Mesodermal cell (in vitro differentiated cells): ENCODE data around the gene SGSM2.
A peak's percentile ranks its signal among the peaks of the same experiment; 100 is the strongest.

Experiments
- H3K27ac ChIP-seq: 2 replicates; pipeline ENCODE4 v1.7.0; 2013; ENCODE audit warnings: mild to moderate bottlenecking, low read depth, low read length, moderate library complexity; ENCODE audit not compliant: severe bottlenecking
- H3K36me3 ChIP-seq: 2 replicates; pipeline ENCODE4 v1.7.1; 2013; ENCODE audit warnings: mild to moderate bottlenecking, low read length, moderate library complexity; ENCODE audit not compliant: control insufficient read depth, insufficient read depth
- H3K4me1 ChIP-seq: one replicate; pipeline ENCODE4 v1.7.1; 2013; ENCODE audit warnings: mild to moderate bottlenecking, low read length; ENCODE audit not compliant: insufficient read depth, control insufficient read depth, poor library complexity, severe bottlenecking
- H3K4me3 ChIP-seq: 2 replicates; pipeline ENCODE4 v1.7.0; 2013; ENCODE audit warnings: low read length, control low read depth, mild to moderate bottlenecking; ENCODE audit not compliant: insufficient read depth, poor library complexity, severe bottlenecking; ENCODE audit errors: extremely low read depth
- H3K9me3 ChIP-seq: 2 replicates; pipeline ENCODE4 v1.7.1; 2013; ENCODE audit warnings: mild to moderate bottlenecking, low read length, moderate library complexity; ENCODE audit not compliant: control insufficient read depth
- WGBS, 2 experiments: methylation state at CpG; one replicate each; pipeline ENCODE4 v1.1.5; 2013; ENCODE audit warnings: missing lambda C conversion rate in 2 of 2; ENCODE audit not compliant: insufficient coverage in 2 of 2; 5-methylcytosine and 5-hydroxymethylcytosine counted together

SGSM2 gene

DNA sequence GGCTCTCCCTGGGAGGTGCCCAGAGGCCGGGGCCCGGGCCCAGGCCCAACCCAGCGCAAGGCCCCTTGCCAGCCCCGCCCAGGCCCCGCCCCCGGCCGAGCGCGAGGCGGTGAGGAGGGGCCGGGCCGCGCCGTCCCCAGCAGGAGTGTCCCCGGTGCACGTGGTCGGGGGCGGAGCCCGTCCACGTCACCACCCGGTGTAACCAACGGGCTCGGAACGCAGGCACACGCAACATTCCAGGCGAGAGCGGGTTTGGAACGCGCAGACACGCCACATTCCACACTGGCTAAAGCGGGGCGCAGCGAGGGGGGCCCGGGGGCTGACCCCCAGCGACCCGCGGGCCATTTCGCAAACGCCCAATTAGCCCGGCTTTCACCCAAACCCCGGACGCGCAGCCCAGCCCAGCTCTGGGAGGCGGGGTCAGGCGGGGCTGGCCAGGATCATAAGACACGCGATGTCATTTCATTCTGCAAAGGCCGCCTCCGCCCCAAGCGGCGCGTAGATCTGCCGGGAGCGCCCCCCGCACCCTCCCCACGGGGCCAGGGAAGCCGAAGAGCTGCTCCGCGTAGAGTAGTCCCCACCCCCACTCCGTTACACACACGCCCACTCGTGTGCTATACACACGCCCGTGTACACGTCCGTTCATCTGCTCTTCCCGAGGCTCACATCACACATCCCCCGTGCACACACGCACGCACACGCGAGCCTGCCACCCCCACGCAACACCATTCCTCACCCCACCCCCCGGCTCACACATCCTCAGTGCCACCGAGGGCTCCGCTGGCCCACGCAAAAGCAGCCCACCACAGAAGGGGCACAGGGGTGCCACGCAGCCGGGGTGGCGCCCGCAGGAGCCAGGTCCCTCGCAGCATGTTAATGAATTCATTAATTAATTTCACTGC is 62.5 kb downstream of the SGSM2 start:
- H3K9me3 ChIP-seq = no peaks in the 10 kb centered on the region
- peak overlapping the region; percentile 87 for H3K4me3 ChIP-seq
- peaks cover 48% of the 10 kb centered on the region for H3K4me1 ChIP-seq
- H3K36me3 ChIP-seq = no peaks in the 10 kb centered on the region
- WGBS, 2 experiments = 0% methylated on average over 69 to 71 of the region's 82 CpGs
- peak overlapping the region; percentile 99 for H3K27ac ChIP-seq

DNA sequence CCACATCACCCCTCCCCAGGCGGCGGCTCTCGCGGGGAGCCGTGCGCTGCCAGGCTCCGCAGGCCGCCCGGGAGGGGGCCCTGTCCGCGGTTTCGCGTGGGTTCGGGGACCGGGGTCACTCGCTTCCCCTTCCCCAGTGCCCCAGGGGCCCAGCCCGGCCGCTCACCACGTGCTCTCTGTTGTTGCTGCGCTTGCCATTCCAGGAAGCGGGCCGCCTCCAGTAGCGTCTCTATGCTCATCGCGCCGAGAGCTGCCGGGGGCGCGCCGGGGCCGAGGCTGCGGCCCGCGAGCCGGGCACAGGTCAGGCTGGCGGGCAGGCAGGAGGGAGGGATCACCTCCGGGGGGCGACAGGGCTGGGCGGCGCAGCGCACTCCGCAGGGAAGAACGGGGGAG is 63.2 kb downstream of the SGSM2 start:
- H3K27ac ChIP-seq = peak overlapping the region; percentile 99
- peaks cover 49% of the 10 kb centered on the region for H3K4me1 ChIP-seq
- WGBS, 2 experiments = 0% methylated on average over 31 to 38 of the region's 43 CpGs
- H3K4me3 ChIP-seq = peak overlapping the region; percentile 87
- H3K9me3 ChIP-seq = no peaks in the 10 kb centered on the region
- H3K36me3 ChIP-seq = no peaks in the 10 kb centered on the region

DNA sequence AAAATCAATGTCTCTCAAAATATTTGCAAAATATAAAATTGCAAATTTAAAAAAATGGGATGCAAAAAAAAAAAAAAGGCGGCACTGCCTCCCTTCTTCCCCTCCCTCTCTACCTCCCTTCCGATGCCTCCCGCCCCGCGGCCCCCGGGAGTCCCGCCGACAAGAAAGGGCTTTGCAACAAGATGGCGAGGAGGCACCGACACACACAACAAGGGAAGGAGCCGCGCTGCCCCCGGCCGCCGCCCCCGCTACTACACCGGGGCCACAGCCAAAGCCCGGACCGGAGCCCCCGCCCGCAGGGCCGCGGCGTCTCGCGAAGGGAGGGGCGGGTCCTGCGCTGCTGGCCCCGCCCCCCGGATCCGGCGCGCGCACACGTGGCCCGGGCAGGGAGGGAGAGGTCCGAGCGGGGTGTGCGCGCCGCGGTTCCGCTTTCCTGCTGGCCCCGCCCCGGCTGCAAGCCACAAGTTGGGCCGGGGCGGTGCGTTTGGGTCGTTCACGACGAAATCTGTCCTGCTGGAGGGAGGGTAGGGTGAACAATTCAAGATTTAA is 63.6 kb downstream of the SGSM2 start, which contains the start of gene MNT:
TSS of gene MNT (minus strand) at position 184 of the 549 bp plus-strand sequence. CDS start 348 bp downstream, outside the sequence.
- Histone ChIP-seq H3K4me3 (peak within 1 kb of the TSS; percentile 87), H3K27ac (peak within 1 kb of the TSS; percentile 99), H3K9me3 (no peaks in the 10 kb centered on the region), H3K4me1 (peaks cover 46% of the 10 kb centered on the region), H3K36me3 (no peaks in the 10 kb centered on the region)
- 0 to 1% methylated on average over 35 to 37 of the region's 51 CpGs for WGBS, 2 experiments

DNA sequence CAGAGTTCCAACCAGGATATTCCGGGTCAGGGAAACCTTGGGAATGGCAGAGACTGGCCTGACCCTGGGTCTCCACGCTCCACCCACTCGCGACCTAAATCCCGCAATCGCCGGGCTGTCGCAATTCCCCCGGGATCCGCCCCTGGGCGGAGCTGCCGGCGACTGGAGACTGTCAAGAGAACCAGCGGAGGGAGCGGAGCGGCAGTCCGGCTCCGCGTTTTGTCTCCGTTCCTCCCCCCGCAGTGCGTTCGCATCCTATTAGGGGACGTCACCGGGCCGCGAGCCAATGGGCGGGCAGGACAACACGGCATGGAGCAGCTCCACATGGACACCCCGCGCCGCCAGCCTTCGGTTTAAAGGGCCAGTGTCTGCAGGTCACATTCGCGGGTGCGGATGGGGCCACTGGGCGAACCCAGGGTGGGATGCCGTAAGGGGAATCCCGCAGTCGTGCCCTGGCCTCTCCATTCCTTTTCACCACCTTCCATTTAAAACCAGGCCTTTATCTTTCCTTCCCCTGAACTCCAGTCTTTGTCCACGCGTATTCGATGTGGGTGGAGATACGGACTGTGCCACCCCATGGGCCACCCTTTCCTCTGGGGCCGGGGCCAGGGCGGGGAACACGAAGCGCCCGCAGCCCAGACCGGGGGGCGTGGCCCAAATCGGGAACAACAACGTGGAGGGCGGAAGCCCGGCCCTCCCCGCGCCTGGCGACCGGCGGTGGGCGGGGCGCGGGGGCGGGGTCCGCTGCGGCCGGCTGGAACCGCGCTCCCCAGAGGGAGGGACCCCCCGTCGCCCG is 64.3 kb downstream of the SGSM2 start:
- peaks cover 46% of the 10 kb centered on the region for H3K4me1 ChIP-seq
- H3K27ac ChIP-seq = peak overlapping the region; percentile 99
- WGBS, 2 experiments = 0% methylated on average over 50 to 55 of the region's 72 CpGs
- peak overlapping the region; percentile 87 for H3K4me3 ChIP-seq
- H3K9me3 ChIP-seq = no peaks in the 10 kb centered on the region
- no peaks in the 10 kb centered on the region for H3K36me3 ChIP-seq

DNA sequence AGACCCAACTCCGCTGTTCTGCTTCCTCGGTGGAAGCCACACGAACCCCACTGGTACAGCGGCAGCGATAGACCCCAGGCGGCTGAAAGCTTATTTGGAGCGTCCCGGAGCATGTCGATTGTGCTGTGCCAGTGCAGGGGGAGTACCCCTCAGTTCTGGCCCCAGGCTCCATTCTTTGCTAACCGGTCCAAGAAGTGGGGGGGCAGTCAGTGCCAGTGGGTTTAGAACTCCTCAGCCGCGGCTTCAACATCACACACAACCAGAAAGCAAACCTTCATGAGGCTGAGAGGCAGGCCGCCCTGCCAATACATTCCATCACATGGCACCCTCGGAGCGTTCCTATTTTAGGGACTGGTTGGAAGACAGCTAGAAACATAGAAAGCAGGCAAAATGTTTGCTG is 65.2 kb downstream of the SGSM2 start:
- Histone ChIP-seq H3K36me3 (no peaks in the 10 kb centered on the region), H3K4me3 (peak overlapping the region; percentile 87), H3K4me1 (peaks cover 50% of the 10 kb centered on the region), H3K27ac (no peak overlapping the region), H3K9me3 (no peaks in the 10 kb centered on the region)
- 33 to 34% methylated on average over 13 of the region's 15 CpGs for WGBS, 2 experiments

DNA sequence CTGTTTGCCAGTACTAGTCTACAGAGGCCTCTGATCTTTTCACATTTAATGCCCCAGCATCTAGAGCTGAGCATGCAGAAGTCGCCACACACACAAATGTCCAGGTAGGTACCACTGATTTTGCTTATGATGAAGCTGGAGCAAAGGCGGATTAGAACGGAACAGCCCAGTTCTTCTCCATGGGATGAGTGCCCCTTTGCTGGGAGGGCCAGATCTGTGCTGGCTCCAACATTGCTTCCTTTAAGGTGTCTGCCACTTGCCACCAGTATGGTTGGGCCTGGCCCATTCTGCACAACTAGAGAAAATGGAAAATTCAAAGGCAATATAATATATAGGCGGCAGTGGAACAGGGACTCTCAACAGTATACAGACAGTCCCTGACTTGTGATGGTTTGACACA is 65.7 kb downstream of the SGSM2 start:
- Histone ChIP-seq H3K4me3 (no peak overlapping the region), H3K4me1 (peaks cover 48% of the 10 kb centered on the region), H3K36me3 (no peaks in the 10 kb centered on the region), H3K27ac (no peak overlapping the region), H3K9me3 (no peaks in the 10 kb centered on the region)
- 98 to 100% methylated on average over 4 of the region's 4 CpGs for WGBS, 2 experiments

DNA sequence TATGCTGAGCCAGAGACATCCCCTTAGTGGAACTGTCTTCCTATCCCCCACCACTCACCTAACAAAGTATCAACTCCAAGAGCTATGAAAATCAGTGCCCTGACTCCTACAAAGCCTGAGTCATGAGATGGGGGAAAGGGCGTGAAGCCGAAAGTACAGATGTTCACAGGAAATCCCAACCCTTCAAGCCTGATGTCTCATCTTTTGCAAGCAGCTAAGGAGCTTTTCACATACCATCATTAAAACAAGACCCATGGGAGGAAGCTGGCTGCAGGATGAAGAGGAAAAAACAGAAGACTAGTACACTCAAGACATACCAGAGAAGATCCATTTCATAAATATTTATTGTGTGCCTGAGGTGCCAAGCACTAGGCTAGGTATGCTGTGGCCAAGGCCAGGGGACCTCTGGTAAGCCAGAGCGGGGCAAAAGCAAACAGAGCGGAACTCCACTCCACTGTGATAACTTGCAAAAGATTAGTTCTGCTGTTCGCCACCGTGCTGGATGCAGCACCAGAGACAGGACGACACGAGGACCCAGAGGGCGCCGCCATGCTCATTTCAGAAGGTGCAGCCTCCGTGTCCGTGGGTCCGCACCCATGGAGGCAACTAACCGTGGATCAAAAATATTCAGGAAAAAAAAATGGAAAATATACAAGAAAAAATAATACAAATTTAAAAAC is 68.1 kb downstream of the SGSM2 start:
- peaks cover 44% of the 10 kb centered on the region for H3K4me1 ChIP-seq
- H3K9me3 ChIP-seq = no peaks in the 10 kb centered on the region
- WGBS, 2 experiments = 93% methylated on average over 7 to 10 of the region's 14 CpGs
- H3K27ac ChIP-seq = peak overlapping the region; percentile 85
- H3K4me3 ChIP-seq = no peak overlapping the region
- peaks cover 5% of the 10 kb centered on the region for H3K36me3 ChIP-seq

DNA sequence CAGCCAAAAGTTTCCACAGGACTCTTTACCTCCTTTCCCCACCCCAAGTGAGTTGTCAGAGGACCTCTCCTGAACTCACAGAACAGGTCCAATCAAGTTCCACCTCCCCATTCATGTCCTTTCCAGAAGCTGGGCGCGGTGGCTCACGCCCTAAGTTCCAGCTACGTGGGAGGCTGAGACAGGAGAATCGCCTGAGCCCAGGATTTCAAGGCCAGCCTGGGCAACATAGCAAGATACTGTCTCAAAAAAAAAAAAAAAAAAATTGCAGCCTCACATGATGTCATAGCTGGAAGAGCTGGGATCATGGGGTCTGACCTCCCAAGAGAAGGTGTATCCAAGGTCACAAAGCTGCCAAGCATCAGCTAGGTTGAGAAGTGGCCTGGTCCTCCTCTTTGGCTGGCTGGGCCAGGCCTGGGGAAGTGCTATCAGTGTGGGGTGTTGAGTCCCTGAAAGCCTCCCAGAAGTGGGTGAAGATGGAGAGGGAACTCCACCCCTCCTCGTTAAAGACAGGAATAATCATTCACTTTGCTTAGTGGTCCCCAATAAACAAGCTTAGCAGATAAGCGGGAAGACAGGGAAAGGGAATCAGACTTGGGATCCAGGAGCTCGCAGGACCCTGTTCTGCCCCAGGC is 69.1 kb downstream of the SGSM2 start:
- WGBS, 2 experiments = 96% methylated on average over 6 to 7 of the region's 8 CpGs
- Histone ChIP-seq H3K4me3 (no peak overlapping the region), H3K36me3 (peaks cover 13% of the 10 kb centered on the region), H3K27ac (peak overlapping the region; percentile 85), H3K4me1 (peaks cover 44% of the 10 kb centered on the region), H3K9me3 (no peaks in the 10 kb centered on the region)

DNA sequence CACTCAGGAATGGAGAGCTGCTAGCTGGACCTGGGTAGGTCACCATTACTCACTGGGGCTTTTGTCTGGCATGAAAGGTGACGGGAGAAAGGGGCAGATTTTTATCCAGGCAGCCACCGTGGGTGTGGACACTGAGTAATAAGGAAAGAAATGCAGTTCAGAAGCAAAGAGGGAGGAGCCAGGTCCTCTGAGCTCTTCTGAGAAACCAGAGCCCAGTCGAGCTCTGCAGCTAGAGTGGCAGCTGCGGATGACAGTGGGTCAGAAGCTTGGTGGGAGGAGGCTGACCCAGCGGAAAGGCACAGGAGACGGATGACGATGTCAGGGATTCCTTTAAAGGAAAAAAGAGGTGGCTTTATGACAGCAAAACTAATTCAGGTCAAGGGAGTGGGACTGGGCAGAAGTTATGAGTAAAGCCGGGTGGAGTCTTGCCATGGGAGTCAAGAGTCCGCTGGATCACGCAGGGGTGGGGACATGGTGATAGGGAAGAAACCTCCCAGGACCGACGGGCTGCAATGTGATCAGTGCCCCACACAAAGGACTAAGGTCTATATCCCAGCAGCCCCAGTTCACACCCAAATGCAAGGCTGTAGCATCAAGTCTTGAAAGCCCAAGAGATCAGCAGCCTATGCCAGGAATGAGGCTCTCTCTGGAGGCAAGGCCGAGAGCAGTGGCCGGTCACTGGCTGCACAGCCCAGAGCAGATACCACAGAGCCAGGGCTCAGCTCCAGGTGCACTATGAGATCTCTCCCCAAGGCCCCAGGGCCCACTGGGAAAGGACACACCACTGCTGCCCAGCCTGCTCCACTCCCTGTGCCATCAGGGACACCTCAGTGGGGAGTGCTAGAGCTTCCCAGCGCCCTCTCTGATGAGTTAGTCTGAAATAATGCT is 69.8 kb downstream of the SGSM2 start:
- Histone ChIP-seq H3K27ac (peak overlapping the region; percentile 85), H3K4me1 (peaks cover 44% of the 10 kb centered on the region), H3K9me3 (no peaks in the 10 kb centered on the region), H3K4me3 (no peak overlapping the region), H3K36me3 (peaks cover 15% of the 10 kb centered on the region)
- 70 to 71% methylated on average over 11 to 13 of the region's 15 CpGs for WGBS, 2 experiments
